H9 (cell line): ENCODE data around the gene TENM4. TPM values are rescaled to one million over a fixed set of nuclear protein-coding genes. Genes with fewer than 3 reads are reported as not detected.

Source experiments
- DNase-seq: peaks from one replicate; pipeline ENCODE4 v3.0.0-alpha.2; 2017
- H2AFZ ChIP-seq: one replicate; pipeline ENCODE4 v1.6.1; 2013; ENCODE audit warnings: mild to moderate bottlenecking, low read length, control low read depth, moderate library complexity
- H2AK5ac ChIP-seq: 2 replicates; pipeline ENCODE4 v1.6.1; 2013; ENCODE audit warnings: low read length, control low read depth, mixed read lengths; ENCODE audit not compliant: insufficient read length
- H2BK120ac ChIP-seq: one replicate; pipeline ENCODE4 v1.6.1; 2013; ENCODE audit warnings: low read depth, mild to moderate bottlenecking, low read length, control low read depth, inconsistent platforms; ENCODE audit not compliant: poor library complexity, severe bottlenecking
- H2BK12ac ChIP-seq: 2 replicates; pipeline ENCODE4 v1.6.1; 2013; ENCODE audit warnings: low read length, control low read depth, mixed read lengths, low read depth; ENCODE audit not compliant: insufficient read length
- H2BK15ac ChIP-seq: 2 replicates; pipeline ENCODE4 v1.6.1; 2013; ENCODE audit warnings: low read depth, low read length, control low read depth
- H2BK20ac ChIP-seq: one replicate; pipeline ENCODE4 v1.6.1; 2013; ENCODE audit warnings: low read depth, mild to moderate bottlenecking, low read length, control low read depth, inconsistent platforms; ENCODE audit not compliant: poor library complexity, severe bottlenecking
- H2BK5ac ChIP-seq: 2 replicates; pipeline ENCODE4 v1.6.1; 2013; ENCODE audit warnings: low read length, control low read depth, mixed read lengths; ENCODE audit not compliant: insufficient read length
- H3K14ac ChIP-seq: 2 replicates; pipeline ENCODE4 v1.6.1; 2013; ENCODE audit warnings: low read length, control low read depth; ENCODE audit not compliant: insufficient read depth
- H3K18ac ChIP-seq: 2 replicates; pipeline ENCODE4 v1.6.1; 2013; ENCODE audit warnings: low read depth, mild to moderate bottlenecking, mixed read lengths, low read length, control low read depth; ENCODE audit not compliant: insufficient read length
- H3K23ac ChIP-seq: 2 replicates; pipeline ENCODE4 v1.6.1; 2013; ENCODE audit warnings: low read length, control low read depth, mixed read lengths, low read depth; ENCODE audit not compliant: insufficient read length
- H3K23me2 ChIP-seq: 2 replicates; pipeline ENCODE4 v1.6.1; 2013; ENCODE audit warnings: low read depth, mild to moderate bottlenecking, mixed read lengths, low read length, control low read depth; ENCODE audit not compliant: insufficient read length, poor library complexity, severe bottlenecking
- H3K27ac ChIP-seq: 2 replicates; pipeline ENCODE4 v1.5.1; 2013; ENCODE audit warnings: low read length, control low read depth, mixed read lengths, low read depth; ENCODE audit not compliant: insufficient read length
- H3K27me3 ChIP-seq: 2 replicates; pipeline ENCODE4 v1.6.1; 2013; ENCODE audit warnings: low read length, control low read depth, inconsistent platforms; ENCODE audit not compliant: insufficient read depth
- H3K4ac ChIP-seq: 2 replicates; pipeline ENCODE4 v1.6.1; 2013; ENCODE audit warnings: low read depth, mild to moderate bottlenecking, control low read depth, inconsistent platforms, low read length, moderate library complexity
- H3K4me1 ChIP-seq: 2 replicates; pipeline ENCODE4 v1.6.1; 2013; ENCODE audit warnings: low read length, control low read depth, inconsistent platforms; ENCODE audit not compliant: insufficient read depth
- H3K4me2 ChIP-seq: 2 replicates; pipeline ENCODE4 v1.6.1; 2013; ENCODE audit warnings: low read length, control low read depth, mixed read lengths; ENCODE audit not compliant: insufficient read length, insufficient read depth
- H3K56ac ChIP-seq: 2 replicates; pipeline ENCODE4 v1.6.1; 2013; ENCODE audit warnings: low read depth, mild to moderate bottlenecking, mixed read lengths, low read length, control low read depth; ENCODE audit not compliant: insufficient read length
- H3K79me1 ChIP-seq: 2 replicates; pipeline ENCODE4 v1.6.1; 2013; ENCODE audit warnings: low read depth, mild to moderate bottlenecking, moderate library complexity, low read length, control low read depth, inconsistent platforms; ENCODE audit not compliant: insufficient read depth, poor library complexity, severe bottlenecking
- H3K79me2 ChIP-seq: 2 replicates; pipeline ENCODE4 v1.6.1; 2013; ENCODE audit warnings: low read length, control low read depth, inconsistent platforms; ENCODE audit not compliant: insufficient read depth
- H3K9ac ChIP-seq: 2 replicates; pipeline ENCODE4 v1.6.1; 2013; ENCODE audit warnings: low read length, control low read depth, mixed read lengths; ENCODE audit not compliant: insufficient read length; ENCODE audit errors: extremely low read depth
- H3K9me3 ChIP-seq: one replicate; pipeline ENCODE4 v1.6.1; 2013; ENCODE audit warnings: low read depth, low read length, inconsistent platforms; ENCODE audit not compliant: control insufficient read depth
- H3T11ph ChIP-seq: one replicate; pipeline ENCODE4 v1.6.1; 2013; ENCODE audit warnings: mild to moderate bottlenecking, low read length, control low read depth, inconsistent platforms
- H4K20me1 ChIP-seq: one replicate; pipeline ENCODE4 v1.6.1; 2013; ENCODE audit not compliant: control insufficient read depth, insufficient read length, insufficient read depth
- H4K5ac ChIP-seq: 2 replicates; pipeline ENCODE4 v1.6.1; 2013; ENCODE audit warnings: low read depth, mild to moderate bottlenecking, mixed read lengths, low read length, control low read depth; ENCODE audit not compliant: insufficient read length
- H4K8ac ChIP-seq: replicated peaks from 2 replicates; pipeline ENCODE4 v1.6.1; 2013; ENCODE audit warnings: low read length, control low read depth, mixed read lengths, low read depth; ENCODE audit not compliant: insufficient read length
- H4K91ac ChIP-seq: 2 replicates; pipeline ENCODE4 v1.6.1; 2013; ENCODE audit warnings: low read depth, mild to moderate bottlenecking, moderate library complexity, mixed read lengths, low read length, control low read depth; ENCODE audit not compliant: insufficient read length
- H3K27ac Mint-ChIP-seq, 3 experiments: 2 replicates in 2 of 3; 3 replicates in 1 of 3; pipeline ENCODE4 v1.8.0; 2020 to 2021; ENCODE audit warnings: mixed read lengths in 3 of 3, mild to moderate bottlenecking in 1 of 3, moderate library complexity in 1 of 3
- H3K27me3 Mint-ChIP-seq: 2 replicates; pipeline ENCODE4 v1.8.0; 2021; ENCODE audit warnings: low read depth, mild to moderate bottlenecking, moderate library complexity, mixed read lengths
- H3K36me3 Mint-ChIP-seq, 3 experiments: 2 replicates in 2 of 3; 3 replicates in 1 of 3; pipeline ENCODE4 v1.8.0; 2020 to 2021; ENCODE audit warnings: low read depth in 3 of 3, mixed read lengths in 3 of 3; ENCODE audit not compliant: insufficient read depth in 1 of 3
- H3K4me1 Mint-ChIP-seq, 2 experiments: 2 replicates each; pipeline ENCODE4 v1.8.0; 2020; ENCODE audit warnings: mixed read lengths in 2 of 2
- H3K4me3 Mint-ChIP-seq, 2 experiments: 2 replicates in 1 of 2; 3 replicates in 1 of 2; pipeline ENCODE4 v1.8.0; 2020 to 2021; ENCODE audit warnings: mild to moderate bottlenecking in 2 of 2, mixed read lengths in 2 of 2, moderate library complexity in 1 of 2
- H3K9me3 Mint-ChIP-seq, 2 experiments: 2 replicates in 1 of 2; 3 replicates in 1 of 2; pipeline ENCODE4 v1.8.0; 2020; ENCODE audit warnings: mild to moderate bottlenecking in 2 of 2, mixed read lengths in 2 of 2, moderate library complexity in 1 of 2
- WGBS: extraction: QIAGEN DNeasy Blood & Tissue Kit; methylation state at CpG from one replicate; pipeline ENCODE4 v1.1.7; 2013; ENCODE audit warnings: missing lambda C conversion rate, low lambda C conversion rate, mixed read lengths; ENCODE audit not compliant: insufficient read length; ENCODE audit errors: extremely low coverage; 5-methylcytosine and 5-hydroxymethylcytosine counted together
- total RNA-seq: library from RNA; stranded (reverse); gene quantifications from 2 replicates; pipeline ENCODE4 v1.2.1, GENCODE V29; 2021
- TF ChIP-seq, protein P1 (sequence below): fragments of 200-600 bp; sonication (generic); conservative IDR thresholded peaks from 3 replicates; pipeline ENCODE4 v1.8.0; 2021; ENCODE audit warnings: antibody characterized with exemption, mild to moderate bottlenecking

TENM4 gene
- total RNA-seq, 1 experiment from 2014 or later: 4.6 TPM

GRCh38 chr11:79028225-79028624, 412.6 kb downstream of the TENM4 start:
- Histone ChIP-seq H3K9ac (no peak overlapping the region), H3T11ph (no peak overlapping the region), H4K91ac (no peak overlapping the region), H2BK5ac (no peak overlapping the region), H2AK5ac (no peak overlapping the region), H3K79me1 (no peaks in the 10 kb centered on the region), H3K23ac (no peak overlapping the region), H3K23me2 (no peaks in the 10 kb centered on the region), H2BK12ac (no peak overlapping the region), H3K18ac (no peak overlapping the region), H2AFZ (no peak overlapping the region), H2BK20ac (no peak overlapping the region), H3K27ac (no peak overlapping the region), H4K5ac (no peak overlapping the region), H2BK15ac (no peak overlapping the region), H3K56ac (no peak overlapping the region), H4K20me1 (no peaks in the 10 kb centered on the region), H3K14ac (no peak overlapping the region), H3K4me1 (no peaks in the 10 kb centered on the region; the same call in 1 of the 2 replicates), H2BK120ac (no peak overlapping the region), H3K4me2 (no peak overlapping the region), H3K9me3 (no peaks in the 10 kb centered on the region), H3K79me2 (no peaks in the 10 kb centered on the region), H4K8ac (no peak overlapping the region), H3K27me3 (no peaks in the 10 kb centered on the region), H3K4ac (no peak overlapping the region)
- WGBS: no CpG with 5 or more reads among the region's 1 CpG
- Mint-ChIP-seq H3K27me3 (peaks cover 35% of the 10 kb centered on the region), H3K36me3 (no peaks in the 10 kb centered on the region), H3K9me3 (no peaks in the 10 kb centered on the region), H3K4me1 (peaks cover 12 to 21% of the 10 kb centered on the region in 2 experiments), H3K4me3 (no peak overlapping the region), H3K27ac (no peak overlapping the region; a peak in 1 of 7 replicates)
- TF ChIP-seq, protein P1, sequence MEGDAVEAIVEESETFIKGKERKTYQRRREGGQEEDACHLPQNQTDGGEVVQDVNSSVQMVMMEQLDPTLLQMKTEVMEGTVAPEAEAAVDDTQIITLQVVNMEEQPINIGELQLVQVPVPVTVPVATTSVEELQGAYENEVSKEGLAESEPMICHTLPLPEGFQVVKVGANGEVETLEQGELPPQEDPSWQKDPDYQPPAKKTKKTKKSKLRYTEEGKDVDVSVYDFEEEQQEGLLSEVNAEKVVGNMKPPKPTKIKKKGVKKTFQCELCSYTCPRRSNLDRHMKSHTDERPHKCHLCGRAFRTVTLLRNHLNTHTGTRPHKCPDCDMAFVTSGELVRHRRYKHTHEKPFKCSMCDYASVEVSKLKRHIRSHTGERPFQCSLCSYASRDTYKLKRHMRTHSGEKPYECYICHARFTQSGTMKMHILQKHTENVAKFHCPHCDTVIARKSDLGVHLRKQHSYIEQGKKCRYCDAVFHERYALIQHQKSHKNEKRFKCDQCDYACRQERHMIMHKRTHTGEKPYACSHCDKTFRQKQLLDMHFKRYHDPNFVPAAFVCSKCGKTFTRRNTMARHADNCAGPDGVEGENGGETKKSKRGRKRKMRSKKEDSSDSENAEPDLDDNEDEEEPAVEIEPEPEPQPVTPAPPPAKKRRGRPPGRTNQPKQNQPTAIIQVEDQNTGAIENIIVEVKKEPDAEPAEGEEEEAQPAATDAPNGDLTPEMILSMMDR: no peak
- no peak for DNase-seq
